HG03457 (cell line): ENCODE results near the gene ATAD2B.
"Not testable (repeated sequence)": the region's sequence is repeated elsewhere in the genome, so short reads cannot be mapped to it uniquely, and the experiment has no call there.

Experiments
- ATAC-seq: cut with Tn5 transposase; IDR thresholded peaks from one replicate; pipeline ENCODE4 v1.9.1; 2021; ENCODE audit warnings: moderate number of reproducible peaks; ENCODE audit not compliant: unreplicated experiment

Gene ATAD2B

GRCh38 chr2:23753291-23754010 lies 173.5 kb downstream of the ATAD2B start:
- ATAC-seq, result no peak

GRCh38 chr2:23751747-23752265 lies 175.1 kb downstream of the ATAD2B start:
- no peak for ATAC-seq

- ATAC-seq, result no peak
These were observed 180.6 kb downstream of the ATAD2B start for GRCh38 chr2:23746141-23746863.

- no peak for ATAC-seq
These were observed 181.2 kb downstream of the ATAD2B start for GRCh38 chr2:23745726-23746105.

- ATAC-seq, result no peak
These were observed 181.7 kb downstream of the ATAD2B start for GRCh38 chr2:23745068-23745725.

- not testable (repeated sequence) for ATAC-seq
These were observed 190.1 kb downstream of the ATAD2B start for GRCh38 chr2:23736783-23737182.

GRCh38 chr2:23734416-23734815 lies 192.5 kb downstream of the ATAD2B start:
- no peak for ATAC-seq

GRCh38 chr2:23723029-23723428 lies 203.9 kb downstream of the ATAD2B start:
- ATAC-seq, result not testable (repeated sequence)

GRCh38 chr2:23722255-23722654 lies 204.7 kb downstream of the ATAD2B start:
- ATAC-seq, result no peak

- ATAC-seq, result no peak
These were observed 205.5 kb downstream of the ATAD2B start for GRCh38 chr2:23721454-23721826.

GRCh38 chr2:23720705-23721453 lies 206.0 kb downstream of the ATAD2B start:
- no peak for ATAC-seq

- ATAC-seq, result no peak
These were observed 207.2 kb downstream of the ATAD2B start for GRCh38 chr2:23719716-23720115.

- ATAC-seq, result no peak
These were observed 207.8 kb downstream of the ATAD2B start for GRCh38 chr2:23718931-23719700.

GRCh38 chr2:23713351-23713750 lies 213.6 kb downstream of the ATAD2B start:
- ATAC-seq, result no peak

GRCh38 chr2:23712756-23713151 lies 214.2 kb downstream of the ATAD2B start:
- no peak for ATAC-seq

GRCh38 chr2:23711979-23712755 lies 214.8 kb downstream of the ATAD2B start:
- no peak for ATAC-seq

- ATAC-seq, result no peak
These were observed 217.6 kb downstream of the ATAD2B start for GRCh38 chr2:23709311-23709710.

- ATAC-seq, result no peak
These were observed 218.2 kb downstream of the ATAD2B start for GRCh38 chr2:23708771-23709170.

- no peak for ATAC-seq
These were observed 219.8 kb downstream of the ATAD2B start for GRCh38 chr2:23707096-23707495.
